SU-DHL-6 (cell line): ENCODE results near the gene COBLL1.

Experiments used
- H2AFZ ChIP-seq: fragments of 200-600 bp; sonication (generic); 2 replicates; pipeline ENCODE4 v1.6.1; 2014; ENCODE audit warnings: low read depth, mild to moderate bottlenecking, moderate library complexity, mixed read lengths, antibody characterized with exemption, low read length; ENCODE audit not compliant: severe bottlenecking
- H3F3A ChIP-seq: fragments of 200-600 bp; shearing (Covaris generic); 2 replicates; pipeline ENCODE4 v1.6.0; 2016; ENCODE audit warnings: antibody characterized with exemption, mild to moderate bottlenecking; ENCODE audit not compliant: insufficient read depth
- H3K27ac ChIP-seq: fragments of 200-600 bp; sonication (generic); 2 replicates; pipeline ENCODE4 v1.5.1; 2016; ENCODE audit warnings: low read depth, mild to moderate bottlenecking, low read length, moderate library complexity, mixed read lengths
- H3K27me3 ChIP-seq: fragments of 200-600 bp; sonication (generic), shearing (Covaris generic); 2 replicates; pipeline ENCODE4 v1.6.0; 2014; ENCODE audit warnings: mild to moderate bottlenecking, low read length
- H3K36me3 ChIP-seq: fragments of 200-600 bp; sonication (generic); 2 replicates; pipeline ENCODE4 v1.6.1; 2014; ENCODE audit warnings: mild to moderate bottlenecking, low read length, mixed read lengths
- H3K4me2 ChIP-seq: fragments of 300-600, 200-600 bp; shearing (Covaris generic), sonication (generic); 2 replicates; pipeline ENCODE4 v1.6.0; 2014; ENCODE audit warnings: low read length, low read depth, mild to moderate bottlenecking; ENCODE audit not compliant: poor library complexity, severe bottlenecking
- H3K4me3 ChIP-seq: fragments of 200-600 bp; sonication (generic); 2 replicates; pipeline ENCODE4 v1.5.1; 2014; ENCODE audit warnings: antibody characterized with exemption, low read length, mild to moderate bottlenecking, mixed read lengths; ENCODE audit not compliant: insufficient read depth, poor library complexity, severe bottlenecking
- H3K79me2 ChIP-seq: fragments of 200-600 bp; sonication (generic); 2 replicates; pipeline ENCODE4 v1.6.1; 2014; ENCODE audit warnings: mild to moderate bottlenecking, low read length, moderate library complexity; ENCODE audit not compliant: insufficient read depth
- H3K9ac ChIP-seq: fragments of 200-600 bp; sonication (generic); 2 replicates; pipeline ENCODE4 v1.7.0; 2014; ENCODE audit warnings: mild to moderate bottlenecking, low read length
- H3K9me2 ChIP-seq: fragments of 200-600 bp; sonication (generic); replicated peaks from 2 replicates; pipeline ENCODE4 v1.6.1; 2014; ENCODE audit warnings: low read length; ENCODE audit not compliant: insufficient read depth
- H3K9me3 ChIP-seq: fragments of 200-600 bp; sonication (generic); 2 replicates; pipeline ENCODE4 v1.6.1; 2014; ENCODE audit warnings: low read length, mixed read lengths; ENCODE audit not compliant: insufficient read depth
- H4K20me1 ChIP-seq: fragments of 200-600 bp; sonication (generic); 2 replicates; pipeline ENCODE4 v1.6.1; 2014; ENCODE audit warnings: low read depth, mild to moderate bottlenecking, antibody characterized with exemption, low read length, moderate library complexity, mixed read lengths
- EZH2phosphoT487 ChIP-seq: fragments of 200-600 bp; sonication (generic), shearing (Covaris generic); conservative IDR thresholded peaks from 2 replicates; pipeline ENCODE4 v1.6.1; 2018; ENCODE audit warnings: mild to moderate bottlenecking, antibody characterized with exemption, low read length, moderate library complexity, mixed read lengths
- TF ChIP-seq, protein P1 (sequence below): fragments of 200-600 bp; sonication (generic); IDR thresholded peaks from one replicate; pipeline ENCODE4 v1.5.1; 2017; ENCODE audit warnings: antibody characterized with exemption, mild to moderate bottlenecking, low read length, moderate library complexity; ENCODE audit not compliant: insufficient read depth, poor library complexity, severe bottlenecking

Gene COBLL1

GRCh38 chr2:164797627-164798026, 44.0 kb downstream of the COBLL1 start:
- Histone ChIP-seq H3K4me2 (no peak overlapping the region), H3K9me2 (no peaks in the 10 kb centered on the region), H3K9me3 (no peaks in the 10 kb centered on the region), H3K36me3 (no peaks in the 10 kb centered on the region), H3K27ac (no peak overlapping the region), H3K4me3 (no peak overlapping the region), H2AFZ (no peak overlapping the region), H3K79me2 (no peaks in the 10 kb centered on the region), H3K9ac (no peak overlapping the region), H4K20me1 (no peaks in the 10 kb centered on the region), H3F3A (no peaks in the 10 kb centered on the region), H3K27me3 (no peaks in the 10 kb centered on the region)
- TF ChIP-seq, protein P1, sequence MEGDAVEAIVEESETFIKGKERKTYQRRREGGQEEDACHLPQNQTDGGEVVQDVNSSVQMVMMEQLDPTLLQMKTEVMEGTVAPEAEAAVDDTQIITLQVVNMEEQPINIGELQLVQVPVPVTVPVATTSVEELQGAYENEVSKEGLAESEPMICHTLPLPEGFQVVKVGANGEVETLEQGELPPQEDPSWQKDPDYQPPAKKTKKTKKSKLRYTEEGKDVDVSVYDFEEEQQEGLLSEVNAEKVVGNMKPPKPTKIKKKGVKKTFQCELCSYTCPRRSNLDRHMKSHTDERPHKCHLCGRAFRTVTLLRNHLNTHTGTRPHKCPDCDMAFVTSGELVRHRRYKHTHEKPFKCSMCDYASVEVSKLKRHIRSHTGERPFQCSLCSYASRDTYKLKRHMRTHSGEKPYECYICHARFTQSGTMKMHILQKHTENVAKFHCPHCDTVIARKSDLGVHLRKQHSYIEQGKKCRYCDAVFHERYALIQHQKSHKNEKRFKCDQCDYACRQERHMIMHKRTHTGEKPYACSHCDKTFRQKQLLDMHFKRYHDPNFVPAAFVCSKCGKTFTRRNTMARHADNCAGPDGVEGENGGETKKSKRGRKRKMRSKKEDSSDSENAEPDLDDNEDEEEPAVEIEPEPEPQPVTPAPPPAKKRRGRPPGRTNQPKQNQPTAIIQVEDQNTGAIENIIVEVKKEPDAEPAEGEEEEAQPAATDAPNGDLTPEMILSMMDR: no peak
- TF ChIP-seq EZH2phosphoT487: no peak

DNA sequence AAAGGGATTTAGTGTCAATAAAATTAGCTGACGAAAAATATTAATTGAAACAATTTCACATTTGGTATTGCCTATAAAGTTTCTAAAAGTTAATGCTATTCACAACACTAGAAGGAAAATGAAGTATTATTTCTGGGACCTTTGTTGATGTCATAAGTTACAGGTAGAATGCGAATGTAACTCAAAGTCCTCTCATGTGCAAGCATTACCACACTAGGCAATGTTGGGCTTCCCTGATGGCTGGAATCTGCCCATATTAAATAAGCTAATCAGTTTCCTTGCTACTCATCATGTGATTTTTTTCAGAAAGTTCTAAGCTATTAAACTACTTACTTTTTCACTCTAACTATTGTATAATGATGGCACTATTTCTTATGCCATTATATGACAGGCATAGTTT, 44.6 kb downstream of the COBLL1 start:
- Histone ChIP-seq H3K9me3 (no peaks in the 10 kb centered on the region), H3K9me2 (no peaks in the 10 kb centered on the region), H3K4me2 (no peak overlapping the region), H2AFZ (no peak overlapping the region), H4K20me1 (no peaks in the 10 kb centered on the region), H3K79me2 (no peaks in the 10 kb centered on the region), H3F3A (no peaks in the 10 kb centered on the region), H3K27ac (no peak overlapping the region), H3K36me3 (no peaks in the 10 kb centered on the region), H3K4me3 (no peak overlapping the region), H3K27me3 (no peaks in the 10 kb centered on the region), H3K9ac (no peak overlapping the region)
- TF ChIP-seq EZH2phosphoT487: no peak
- TF ChIP-seq, protein P1: no peak

DNA sequence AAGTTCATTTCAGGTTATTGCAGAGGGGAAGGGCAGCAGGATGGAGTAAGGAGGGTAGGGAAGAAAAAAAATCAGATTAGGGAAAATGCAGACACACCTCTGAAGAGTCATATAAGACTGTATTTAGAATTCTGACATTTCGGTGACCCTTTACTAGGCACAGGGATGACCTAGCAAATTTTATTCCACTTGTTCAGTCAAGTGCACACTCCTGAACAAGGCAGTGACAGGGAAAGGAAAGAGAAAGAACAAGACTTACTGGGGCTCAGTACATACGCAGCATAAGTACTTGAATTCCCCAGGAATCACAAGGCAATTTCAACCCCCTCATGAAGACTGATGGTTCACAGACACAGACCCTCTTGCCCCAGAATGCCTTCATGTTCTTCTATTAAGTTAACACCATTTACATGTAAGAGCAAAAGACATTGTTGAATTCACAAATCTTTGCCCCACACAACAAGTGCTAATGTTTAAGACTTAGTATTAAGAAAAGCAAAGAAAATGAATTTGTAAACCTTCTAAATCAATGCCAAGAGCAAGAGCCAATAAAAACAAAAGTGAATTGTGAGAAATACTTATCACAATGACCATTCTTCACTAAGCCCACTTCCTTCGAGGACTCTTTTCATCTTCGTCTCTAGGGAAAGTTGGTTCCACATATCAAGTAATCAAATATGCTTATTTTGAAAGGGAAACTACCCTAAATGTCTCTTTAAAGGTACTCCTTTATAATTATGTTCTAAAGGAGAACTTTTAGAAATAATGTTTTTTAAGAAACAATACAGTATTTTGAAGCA, 47.0 kb downstream of the COBLL1 start:
- H4K20me1 ChIP-seq: no peaks in the 10 kb centered on the region
- no peak overlapping the region for H3K4me3 ChIP-seq
- no peaks in the 10 kb centered on the region for H3K79me2 ChIP-seq
- no peaks in the 10 kb centered on the region for H3K36me3 ChIP-seq
- H3K9me3 ChIP-seq: no peaks in the 10 kb centered on the region
- H3K27ac ChIP-seq: no peak overlapping the region
- H3F3A ChIP-seq: no peaks in the 10 kb centered on the region
- H3K27me3 ChIP-seq: no peaks in the 10 kb centered on the region
- TF ChIP-seq, protein P1: no peak
- no peak for TF ChIP-seq EZH2phosphoT487
- no peak overlapping the region for H3K9ac ChIP-seq
- H3K9me2 ChIP-seq: no peaks in the 10 kb centered on the region
- no peak overlapping the region for H3K4me2 ChIP-seq
- no peak overlapping the region for H2AFZ ChIP-seq
